WI38 (cell line): ENCODE results near the gene BCAR1.
"Not testable (repeated sequence)": the region's sequence is repeated elsewhere in the genome, so short reads cannot be mapped to it uniquely, and the experiment has no call there.

Source experiments
- H3K4me3 ChIP-seq: 2 replicates; pipeline ENCODE4 v1.5.1; 2011; ENCODE audit warnings: low read depth, mild to moderate bottlenecking, control low read depth, low read length
- TF ChIP-seq, protein P1 (sequence below): IDR thresholded peaks from 2 replicates; pipeline ENCODE4 v1.5.1; 2012; ENCODE audit warnings: low read depth, mild to moderate bottlenecking, control low read depth, low read length

The BCAR1 gene

DNA sequence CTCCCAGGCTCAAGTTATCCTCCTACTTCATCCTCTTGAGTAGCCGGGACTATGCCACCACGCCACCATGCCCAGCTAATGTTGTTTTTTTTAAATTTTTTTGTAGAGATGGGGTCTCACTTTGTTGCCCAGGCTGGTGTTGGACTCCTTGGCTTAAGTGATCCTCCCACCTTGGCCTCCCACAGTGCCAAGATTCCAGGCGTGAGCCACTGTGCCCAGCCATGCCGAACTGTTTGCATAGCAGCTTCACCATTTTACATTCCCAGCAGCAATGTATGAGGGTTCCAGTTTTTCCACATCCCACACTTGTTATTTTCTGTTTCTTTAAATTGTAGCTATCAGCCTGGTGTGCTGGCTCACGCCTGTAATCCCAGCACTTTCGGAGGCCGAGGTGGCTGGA lies 34.8 kb downstream of the BCAR1 start:
- TF ChIP-seq, protein P1, sequence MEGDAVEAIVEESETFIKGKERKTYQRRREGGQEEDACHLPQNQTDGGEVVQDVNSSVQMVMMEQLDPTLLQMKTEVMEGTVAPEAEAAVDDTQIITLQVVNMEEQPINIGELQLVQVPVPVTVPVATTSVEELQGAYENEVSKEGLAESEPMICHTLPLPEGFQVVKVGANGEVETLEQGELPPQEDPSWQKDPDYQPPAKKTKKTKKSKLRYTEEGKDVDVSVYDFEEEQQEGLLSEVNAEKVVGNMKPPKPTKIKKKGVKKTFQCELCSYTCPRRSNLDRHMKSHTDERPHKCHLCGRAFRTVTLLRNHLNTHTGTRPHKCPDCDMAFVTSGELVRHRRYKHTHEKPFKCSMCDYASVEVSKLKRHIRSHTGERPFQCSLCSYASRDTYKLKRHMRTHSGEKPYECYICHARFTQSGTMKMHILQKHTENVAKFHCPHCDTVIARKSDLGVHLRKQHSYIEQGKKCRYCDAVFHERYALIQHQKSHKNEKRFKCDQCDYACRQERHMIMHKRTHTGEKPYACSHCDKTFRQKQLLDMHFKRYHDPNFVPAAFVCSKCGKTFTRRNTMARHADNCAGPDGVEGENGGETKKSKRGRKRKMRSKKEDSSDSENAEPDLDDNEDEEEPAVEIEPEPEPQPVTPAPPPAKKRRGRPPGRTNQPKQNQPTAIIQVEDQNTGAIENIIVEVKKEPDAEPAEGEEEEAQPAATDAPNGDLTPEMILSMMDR = no peak
- no peak overlapping the region for H3K4me3 ChIP-seq

DNA sequence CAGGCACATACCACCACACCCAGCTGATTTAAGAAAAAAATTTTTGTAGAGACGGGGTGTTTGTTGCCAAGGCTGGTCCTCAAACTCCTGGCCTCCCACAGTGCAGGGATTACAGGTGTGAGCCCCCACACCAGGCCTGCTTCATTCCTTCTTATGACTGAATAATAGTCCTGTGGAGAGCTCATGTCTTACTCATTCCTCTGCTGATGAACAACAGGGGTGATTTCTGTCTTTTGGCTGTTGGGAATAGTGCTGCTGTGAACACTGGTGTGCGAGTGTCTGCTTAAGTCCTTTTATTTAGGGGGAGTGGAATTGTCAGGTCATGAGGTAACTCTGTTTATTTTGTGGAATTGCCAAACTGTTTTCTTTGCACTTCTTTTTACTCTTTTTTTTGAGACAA lies 35.3 kb downstream of the BCAR1 start:
- H3K4me3 ChIP-seq = no peak overlapping the region
- TF ChIP-seq, protein P1 = no peak

DNA sequence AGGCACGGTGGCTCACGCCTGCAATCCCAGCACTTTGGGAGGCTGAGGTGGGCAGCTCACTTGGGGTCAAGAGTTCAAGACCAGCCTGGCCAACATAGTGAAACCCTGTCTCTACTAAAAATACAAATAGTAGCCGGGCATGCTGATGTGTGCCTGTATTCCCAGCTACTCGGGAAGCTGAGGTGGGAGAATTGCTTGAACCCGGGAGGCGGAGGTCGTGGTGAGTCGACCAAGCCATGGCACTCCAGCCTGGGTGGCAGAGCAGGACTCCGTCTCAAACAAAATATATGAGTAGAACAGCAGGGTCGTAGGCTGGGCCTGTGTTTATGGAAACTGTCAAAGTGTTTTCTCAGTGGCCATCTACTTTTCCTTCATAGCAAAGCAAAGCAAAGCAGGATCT lies 40.1 kb downstream of the BCAR1 start:
- not testable (repeated sequence) for H3K4me3 ChIP-seq

DNA sequence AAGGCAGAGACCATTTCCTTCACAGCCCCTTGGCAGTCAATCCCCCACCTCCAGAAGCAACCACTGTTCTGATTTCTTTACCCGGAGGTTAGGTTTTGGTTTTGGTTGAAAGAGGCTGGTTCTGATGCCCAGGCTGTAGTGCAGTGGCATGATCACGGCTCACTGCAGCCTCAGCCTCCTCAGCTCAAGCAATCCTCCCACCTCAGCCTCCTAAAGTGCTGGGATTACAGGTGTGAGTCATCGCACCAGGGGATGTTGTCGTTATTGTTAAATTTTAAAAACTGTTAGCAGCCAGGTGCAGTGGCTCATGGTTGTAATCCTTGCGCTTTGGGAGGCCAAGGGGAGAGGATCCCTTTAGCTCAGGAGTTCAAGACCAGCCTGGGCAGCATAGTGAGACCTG lies 41.5 kb downstream of the BCAR1 start:
- H3K4me3 ChIP-seq = no peak overlapping the region
- TF ChIP-seq, protein P1 = no peak

DNA sequence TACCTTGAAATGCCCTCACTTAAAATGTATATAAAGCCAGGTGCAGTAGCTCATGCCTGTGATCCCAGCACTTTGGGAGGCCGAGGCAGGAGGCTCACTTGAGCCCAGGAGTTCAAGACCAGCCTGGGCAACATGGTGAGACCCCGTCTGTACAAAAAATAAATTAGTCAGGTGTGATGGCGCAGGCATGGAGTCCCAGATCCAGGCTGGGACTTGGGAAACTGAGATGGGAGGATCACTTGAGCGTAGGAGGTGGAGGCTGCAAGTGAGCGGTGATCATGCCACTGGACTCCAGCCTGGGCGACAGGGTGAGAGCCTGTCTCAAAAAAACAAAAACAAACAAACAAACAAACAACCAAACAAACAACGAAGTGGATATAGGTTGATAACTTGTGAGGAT lies 41.9 kb downstream of the BCAR1 start:
- H3K4me3 ChIP-seq = not testable (repeated sequence)

DNA sequence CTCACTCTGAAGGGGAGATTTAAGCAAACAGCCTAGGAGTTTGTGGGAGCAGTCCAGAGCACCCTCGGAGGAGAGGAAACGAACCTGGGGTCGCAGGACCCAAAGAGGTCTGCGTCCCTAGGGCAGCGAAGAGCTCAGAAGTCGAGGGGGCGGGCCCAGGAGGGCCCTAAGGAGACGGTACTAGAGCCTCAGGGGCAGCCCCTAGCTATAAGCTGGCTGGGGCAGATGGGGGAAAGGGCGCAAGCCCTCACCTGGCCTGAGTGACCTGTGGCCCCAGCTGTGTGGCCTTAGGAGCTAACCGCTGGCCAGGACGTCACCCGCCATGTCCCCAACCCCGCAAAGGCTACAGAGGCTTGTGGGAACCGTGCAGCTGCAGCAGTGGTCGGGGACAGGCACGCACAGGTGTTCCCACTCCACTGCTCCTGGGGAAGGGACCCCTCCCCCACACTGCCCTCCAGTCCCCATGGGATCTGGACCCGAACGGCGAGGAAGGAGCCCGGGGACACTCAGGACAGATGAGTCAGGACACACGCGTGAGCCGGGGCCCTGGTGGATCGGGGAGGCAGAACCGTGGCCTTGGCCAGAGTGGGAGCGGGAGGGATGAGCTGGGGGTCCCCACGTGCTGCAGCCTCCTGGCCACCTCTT lies 42.4 kb downstream of the BCAR1 start:
- TF ChIP-seq, protein P1 = no peak
- no peak overlapping the region for H3K4me3 ChIP-seq

DNA sequence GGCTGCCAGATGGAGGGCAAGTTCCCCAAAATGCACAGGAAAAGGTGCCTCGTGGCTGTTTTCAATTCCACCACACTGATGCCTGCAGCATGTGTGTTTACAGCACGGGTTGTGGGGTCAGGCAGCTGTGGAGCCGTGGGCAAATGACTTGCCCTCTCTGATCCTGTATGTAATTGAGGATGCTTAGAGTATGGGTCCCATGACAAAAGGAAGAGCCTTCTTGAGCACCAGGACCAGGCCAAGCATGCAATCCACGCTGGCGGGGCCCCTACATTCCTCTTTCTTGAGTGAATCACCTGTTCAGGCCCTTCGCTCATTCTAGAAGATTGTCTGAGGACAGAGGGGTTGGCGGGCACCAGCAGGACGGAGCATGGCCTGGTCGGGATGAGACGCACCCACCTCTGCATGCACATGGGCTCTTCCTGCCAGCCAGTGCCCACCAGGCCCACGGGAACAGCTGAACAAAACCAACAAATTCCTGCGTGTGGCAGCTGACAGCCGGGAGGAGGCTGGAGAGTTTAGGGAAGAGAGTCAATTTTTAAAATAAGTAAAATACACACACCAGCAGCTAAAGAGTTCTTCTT lies 43.1 kb downstream of the BCAR1 start:
- TF ChIP-seq, protein P1 = no peak
- H3K4me3 ChIP-seq = no peak overlapping the region

DNA sequence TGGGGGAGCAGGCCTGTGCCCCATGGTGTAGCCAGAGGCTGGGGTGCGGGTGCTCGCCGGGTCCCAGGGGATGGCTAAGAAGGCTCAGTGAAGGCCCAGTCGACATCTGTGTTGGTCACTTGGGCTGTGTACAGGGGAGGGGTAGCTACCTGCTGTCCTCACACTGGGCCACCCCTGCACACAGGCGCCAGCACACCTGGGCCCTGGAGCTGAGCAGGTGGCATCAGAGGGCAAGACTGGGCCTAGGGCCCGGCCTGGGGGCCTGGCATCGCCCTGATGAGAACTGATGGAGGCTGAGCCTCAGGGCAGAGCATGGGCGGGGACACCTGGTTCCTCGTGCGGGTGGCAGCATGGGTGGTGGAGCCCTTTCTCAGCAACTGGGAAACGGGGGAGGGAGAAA lies 43.6 kb downstream of the BCAR1 start:
- TF ChIP-seq, protein P1 = no peak
- no peak overlapping the region for H3K4me3 ChIP-seq
